HG03460 (cell line): Measurements from ENCODE around the gene SOX8.

Source experiments
- ATAC-seq: cut with Tn5 transposase; IDR thresholded peaks from one replicate; pipeline ENCODE4 v1.9.1; 2021; ENCODE audit not compliant: unreplicated experiment

SOX8 gene

DNA sequence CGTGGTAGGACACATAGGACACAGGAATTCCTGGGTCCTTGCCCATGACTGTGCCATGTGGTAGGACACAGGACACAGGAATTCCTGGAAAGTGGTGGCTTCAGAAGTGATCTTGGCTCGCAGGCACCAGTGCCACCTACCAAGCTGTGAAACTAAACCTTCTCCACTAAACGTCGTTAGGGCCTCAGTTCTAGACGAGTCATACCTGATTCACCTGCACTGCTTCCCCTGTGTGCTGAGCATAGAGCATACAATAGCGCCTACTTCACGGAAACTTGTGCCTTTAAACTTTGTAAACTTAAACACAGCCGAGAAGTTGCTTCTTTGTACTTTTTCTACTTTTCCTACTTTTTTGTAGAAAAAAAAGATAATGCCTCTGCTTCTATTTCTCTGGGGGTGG lies 4.8 kb downstream of the SOX8 start:
- no peak for ATAC-seq

DNA sequence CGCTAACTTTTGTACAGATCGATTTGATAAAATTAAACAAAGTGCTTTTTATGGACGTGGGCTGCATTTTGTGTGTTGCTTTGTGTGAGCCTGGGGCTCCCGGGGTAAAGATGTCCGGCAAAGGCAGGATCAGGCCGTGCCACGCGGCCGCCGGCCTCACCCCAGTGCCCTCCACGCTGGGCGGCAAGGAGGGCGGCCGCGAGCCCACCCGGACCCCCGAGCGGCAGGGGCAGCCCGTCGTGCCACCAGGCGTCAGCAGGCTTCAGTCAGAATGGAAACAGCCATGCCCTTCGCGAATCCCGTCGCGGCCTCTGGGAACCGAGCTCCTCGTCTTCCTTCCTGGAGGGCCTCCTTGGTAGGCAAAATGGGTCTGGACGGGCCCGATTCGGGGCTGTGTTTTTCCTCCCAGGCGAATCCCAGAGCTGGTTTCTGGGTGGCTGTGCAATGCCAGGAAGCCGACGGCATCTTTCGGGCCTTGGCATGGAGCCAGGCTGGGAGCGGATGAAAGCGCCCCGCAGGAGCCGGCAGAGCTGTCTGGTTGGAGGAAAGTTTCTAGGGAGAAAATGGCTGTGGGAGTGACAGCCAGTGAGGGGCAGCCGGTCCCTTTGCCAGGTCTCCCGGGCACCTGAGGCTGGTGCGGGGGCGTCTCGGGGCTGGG lies 5.5 kb downstream of the SOX8 start:
- ATAC-seq: no peak

DNA sequence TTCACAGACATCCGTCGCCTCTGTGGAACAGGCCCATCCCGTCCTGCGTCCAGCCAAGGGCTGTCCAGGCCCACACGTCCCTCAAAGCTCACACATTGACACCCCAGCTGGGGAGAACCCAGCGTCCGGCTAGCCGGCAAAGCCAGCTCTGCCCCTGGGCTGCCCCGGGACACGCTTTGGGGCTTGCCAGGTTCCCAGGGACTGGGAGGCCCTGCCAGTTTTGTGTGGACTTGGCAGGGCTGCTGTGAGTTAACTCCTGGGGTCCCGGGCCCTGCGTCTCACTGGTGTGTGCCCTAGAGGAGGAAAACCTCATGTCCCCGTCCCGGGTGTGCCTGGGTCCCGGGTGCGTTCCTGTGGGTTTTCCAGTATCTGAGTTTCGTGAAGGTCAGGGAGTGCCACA lies 6.3 kb downstream of the SOX8 start:
- no peak for ATAC-seq

DNA sequence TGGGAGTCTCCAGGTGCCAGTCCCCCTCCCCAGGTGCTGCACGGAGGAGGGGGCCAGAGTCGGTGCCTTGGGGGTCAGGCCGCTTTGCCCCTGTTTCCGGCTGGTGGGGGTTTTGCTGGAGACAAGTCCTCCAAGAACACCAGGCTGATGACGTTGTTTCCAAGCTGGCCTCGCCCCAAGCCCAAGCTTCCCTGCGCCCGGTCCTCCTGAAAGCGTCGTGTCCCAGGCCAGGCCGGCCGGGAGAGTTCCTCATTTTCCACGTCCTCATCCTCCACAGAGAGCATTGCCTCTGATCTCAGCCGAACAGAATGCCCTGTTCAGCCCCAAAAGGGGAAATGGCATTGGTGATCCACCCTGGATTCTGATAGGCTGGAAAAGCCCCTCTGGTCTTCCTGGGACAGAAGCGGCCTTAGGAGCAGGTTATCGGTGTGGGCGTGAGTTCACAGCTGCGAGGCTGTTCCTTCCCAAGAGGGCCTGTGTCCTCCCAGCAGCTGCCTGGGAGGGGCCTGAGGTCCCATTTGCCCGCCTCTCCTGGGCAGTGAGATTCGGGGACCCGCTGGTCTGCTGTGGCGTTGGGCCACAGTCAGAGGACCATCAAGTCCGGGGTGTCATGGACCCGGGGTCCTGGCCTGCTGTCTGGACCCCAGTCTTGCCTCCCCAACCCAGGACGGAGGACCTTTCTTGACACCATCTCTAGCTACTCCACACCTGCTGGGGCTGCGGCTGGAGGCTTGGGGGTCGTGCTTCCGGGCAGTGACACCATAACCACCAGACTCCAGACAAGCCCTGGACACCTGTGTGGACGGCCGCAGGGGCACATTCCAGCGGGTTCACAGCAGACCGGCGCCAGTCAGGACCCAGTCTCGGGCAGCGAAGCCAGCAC lies 7.1 kb downstream of the SOX8 start:
- no peak for ATAC-seq

DNA sequence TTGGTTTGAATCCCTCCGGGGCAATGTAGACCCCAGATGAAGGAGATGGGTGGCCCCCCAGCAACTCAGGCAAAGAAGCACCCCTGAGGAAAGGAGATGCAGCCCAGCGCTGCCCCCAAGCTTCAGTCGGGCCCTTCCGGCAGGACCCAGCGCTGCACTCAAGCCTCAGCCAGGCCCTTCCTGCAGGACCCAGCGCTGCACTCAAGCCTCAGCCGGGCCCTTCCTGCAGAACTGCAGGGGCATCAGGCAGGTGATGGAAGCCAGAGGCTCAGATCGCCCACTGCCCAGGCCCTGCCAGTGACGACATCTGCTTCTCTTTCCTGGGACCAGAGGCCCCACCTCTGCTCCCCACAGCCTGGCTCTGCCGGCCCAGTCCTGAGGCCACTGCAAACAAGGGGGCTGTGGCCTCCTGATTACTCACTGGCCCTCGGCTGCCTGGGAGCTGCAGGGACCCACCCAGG lies 7.8 kb downstream of the SOX8 start:
- no peak for ATAC-seq

DNA sequence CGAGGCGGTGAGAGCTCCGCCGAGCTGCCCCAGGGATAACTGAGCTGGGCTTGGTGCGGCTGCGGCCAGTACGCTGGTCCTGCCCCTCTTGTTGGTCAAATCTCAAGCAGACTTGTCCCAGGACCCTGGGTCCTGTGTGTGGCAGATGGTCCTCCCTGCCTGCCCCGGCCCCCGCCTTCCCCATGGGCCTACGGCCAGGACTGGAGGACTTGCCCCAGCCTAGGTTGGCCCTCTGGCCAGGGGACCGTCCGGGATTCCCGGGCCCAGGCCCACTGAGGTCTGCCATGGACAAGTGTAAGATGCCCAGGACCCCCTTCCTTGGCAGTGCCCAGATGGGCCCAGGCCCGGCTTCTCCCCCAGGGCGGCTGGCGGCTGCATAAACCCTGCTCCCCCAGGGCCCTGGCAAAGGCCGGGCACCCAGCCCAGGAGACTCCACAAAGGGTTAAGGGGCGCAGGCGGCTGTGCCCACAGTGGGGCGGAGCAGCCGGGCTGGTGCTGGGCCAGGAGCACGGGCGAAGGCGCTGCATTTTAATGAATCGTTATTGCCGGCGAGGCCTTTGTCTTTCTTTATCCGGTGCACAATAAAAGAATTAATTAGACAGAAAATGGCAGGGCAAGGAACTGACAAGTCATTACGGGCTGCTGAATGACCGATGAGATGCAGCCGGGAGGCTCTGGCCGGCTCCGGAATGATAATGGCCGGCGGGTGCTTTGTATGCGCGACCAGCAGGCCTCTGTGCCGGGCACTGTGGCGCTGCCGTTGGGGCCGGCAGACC lies 9.1 kb downstream of the SOX8 start:
- ATAC-seq: no peak

DNA sequence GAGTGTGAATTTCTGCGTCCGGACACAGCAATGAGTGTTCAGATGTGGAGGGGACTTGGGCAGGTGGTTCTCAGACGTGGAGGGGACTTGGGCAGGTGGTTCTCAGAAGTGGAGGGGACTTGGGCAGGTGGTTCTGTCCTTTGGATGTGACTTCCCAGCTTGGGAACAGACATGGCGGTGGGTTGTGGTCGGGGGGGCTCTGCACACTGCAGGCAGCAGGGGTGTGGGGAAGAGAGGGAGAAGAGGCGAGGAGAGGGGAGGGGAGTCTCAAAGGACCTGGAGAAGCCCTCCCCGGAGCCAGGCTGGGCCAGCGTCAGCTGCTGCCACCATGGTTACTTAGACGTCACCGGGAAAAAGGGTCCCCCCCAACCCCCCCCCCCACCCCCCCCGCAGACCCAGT lies 9.8 kb downstream of the SOX8 start:
- ATAC-seq: no peak

DNA sequence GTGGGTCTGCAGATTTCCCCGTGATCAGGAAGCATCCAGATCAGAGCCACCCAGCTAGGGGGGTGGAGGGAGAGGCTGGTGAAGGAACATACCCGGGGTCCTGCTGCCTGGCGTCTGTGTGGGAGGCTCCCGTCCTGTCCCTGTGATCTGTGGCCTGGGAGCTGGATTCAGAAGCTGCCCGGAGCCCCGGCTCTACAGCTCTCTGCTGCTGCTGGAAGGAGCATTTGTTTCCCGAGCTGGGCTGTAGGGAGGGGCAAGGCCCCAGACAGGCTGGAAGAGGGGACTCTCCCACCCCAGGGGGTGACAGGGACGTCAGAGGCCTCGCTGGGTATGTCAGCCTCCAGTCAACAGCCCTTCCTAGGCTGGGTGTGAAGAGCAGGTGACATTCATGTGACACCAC lies 10.2 kb downstream of the SOX8 start:
- no peak for ATAC-seq

DNA sequence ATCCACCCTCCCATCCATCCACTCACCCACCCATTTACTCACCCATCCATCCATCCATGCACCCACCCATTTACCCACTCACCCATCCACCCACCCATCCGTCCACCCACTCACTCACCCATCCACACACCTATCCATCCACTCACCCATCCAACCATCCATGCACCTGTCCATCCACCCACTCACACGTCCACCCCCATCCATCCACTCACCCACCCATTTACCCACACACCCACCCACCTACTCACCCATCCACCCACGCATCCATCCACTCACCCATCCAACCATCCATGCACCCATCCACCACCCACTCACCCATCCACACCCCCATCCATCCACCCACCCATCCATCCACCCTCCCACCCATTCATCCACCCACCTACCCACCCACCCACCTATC lies 12.2 kb downstream of the SOX8 start:
- no peak for ATAC-seq

DNA sequence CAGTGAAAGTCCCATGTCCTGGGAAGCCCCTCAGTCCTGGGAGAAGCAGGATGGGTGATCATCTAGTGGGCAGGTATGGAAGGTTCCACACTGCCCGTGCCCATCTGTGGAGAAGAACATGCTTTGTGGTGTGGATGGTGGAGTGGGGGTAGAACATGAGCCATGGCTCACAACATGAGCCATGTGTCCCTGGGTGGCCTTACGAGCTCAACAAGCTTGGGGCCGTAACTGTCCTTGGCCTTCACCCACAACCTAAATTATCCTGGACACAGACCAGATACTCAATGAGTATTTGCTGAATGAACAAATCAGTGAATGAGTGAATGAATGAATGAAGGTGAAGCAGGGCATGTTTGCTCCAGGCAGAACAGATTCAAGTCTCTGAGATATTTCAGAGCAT lies 13.5 kb downstream of the SOX8 start:
- ATAC-seq: no peak

DNA sequence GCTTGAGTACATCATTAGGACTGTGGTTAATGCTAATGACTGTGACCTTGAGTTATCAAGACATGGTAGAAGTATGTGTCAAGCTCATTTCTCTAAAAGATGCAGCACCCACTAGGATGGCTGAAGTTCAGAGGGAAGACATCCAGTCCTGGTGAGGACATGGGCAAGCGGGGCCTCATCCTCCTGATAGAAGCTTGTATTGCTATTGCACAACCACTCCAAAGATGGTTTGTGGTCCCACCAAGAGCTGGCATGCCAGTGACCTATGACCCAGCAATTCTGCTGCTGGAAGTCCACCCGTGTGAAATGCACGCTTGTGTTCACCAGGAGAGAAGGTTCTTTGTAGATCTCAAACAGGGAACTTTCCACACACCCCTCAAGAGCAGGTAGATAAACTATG lies 14.2 kb downstream of the SOX8 start:
- ATAC-seq: no peak

DNA sequence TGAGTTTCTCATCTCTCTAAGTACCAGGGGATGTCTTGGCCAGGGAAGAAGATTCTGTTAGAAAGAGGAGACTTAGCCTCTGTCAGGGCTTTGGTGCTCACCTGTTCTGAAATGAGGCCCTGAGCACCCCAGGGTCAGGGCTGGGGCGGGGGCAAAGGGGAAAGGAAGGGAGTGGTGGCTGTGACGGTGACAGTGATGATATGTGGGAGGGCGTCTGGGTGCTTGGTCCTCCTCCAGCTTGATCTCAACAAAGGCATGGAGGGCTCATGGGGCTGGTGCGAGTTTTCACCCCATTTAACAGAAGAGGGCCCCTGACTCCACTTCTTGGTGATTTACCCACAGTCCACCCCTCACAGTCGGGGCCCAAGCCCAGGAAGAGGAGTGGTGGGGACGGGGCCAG lies 15.1 kb downstream of the SOX8 start:
- no peak for ATAC-seq

DNA sequence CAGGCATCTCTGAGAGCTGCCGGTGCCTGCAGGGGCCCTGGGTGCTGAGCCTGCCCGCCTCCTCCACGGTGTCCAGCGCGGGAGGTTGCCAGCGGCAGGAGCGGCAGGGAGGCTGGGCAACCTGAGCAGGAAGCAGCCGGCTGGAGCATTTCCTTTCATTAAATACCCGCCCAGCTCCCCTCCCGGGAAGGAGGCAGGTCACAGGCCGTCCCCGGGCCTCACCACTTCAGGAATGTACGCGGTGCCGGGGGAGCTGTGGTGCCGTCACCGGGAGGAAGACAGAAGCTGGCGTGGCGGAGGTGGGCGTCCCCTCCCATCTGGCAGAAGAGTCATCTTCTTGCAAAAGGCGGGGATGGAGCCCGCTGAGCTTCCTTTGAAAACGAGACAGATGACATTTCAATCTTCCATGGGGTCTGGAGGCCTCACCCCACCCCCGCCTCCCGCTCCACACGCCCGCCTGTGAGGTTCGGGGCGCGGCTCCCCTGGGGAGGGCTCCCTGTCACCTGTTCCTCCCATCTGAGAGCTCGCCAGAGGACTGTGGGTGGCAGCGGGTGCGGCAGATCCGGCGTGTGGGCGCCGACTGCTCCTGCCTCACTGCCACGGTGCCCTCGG lies 16.0 kb downstream of the SOX8 start:
- no peak for ATAC-seq

DNA sequence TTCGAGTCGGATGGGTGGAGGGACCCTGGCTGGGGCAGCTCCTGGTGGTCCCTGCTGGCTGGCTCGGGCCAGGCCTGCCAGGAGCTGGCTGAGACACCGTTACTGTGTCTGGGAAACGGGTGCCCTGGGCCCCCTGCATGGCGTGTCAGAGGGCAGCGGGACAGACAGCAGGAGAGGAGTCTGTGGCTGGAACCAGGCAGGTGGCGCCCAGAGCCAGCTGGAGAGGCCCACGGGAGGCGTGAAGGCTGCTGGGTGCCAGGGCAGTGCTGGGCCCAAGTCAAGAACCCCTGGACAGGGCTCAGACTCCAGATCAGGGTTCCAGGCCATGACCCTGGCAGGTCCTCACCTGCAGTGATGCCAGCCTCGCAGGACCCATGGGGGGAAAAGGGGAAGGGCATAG lies 16.6 kb downstream of the SOX8 start:
- no peak for ATAC-seq

DNA sequence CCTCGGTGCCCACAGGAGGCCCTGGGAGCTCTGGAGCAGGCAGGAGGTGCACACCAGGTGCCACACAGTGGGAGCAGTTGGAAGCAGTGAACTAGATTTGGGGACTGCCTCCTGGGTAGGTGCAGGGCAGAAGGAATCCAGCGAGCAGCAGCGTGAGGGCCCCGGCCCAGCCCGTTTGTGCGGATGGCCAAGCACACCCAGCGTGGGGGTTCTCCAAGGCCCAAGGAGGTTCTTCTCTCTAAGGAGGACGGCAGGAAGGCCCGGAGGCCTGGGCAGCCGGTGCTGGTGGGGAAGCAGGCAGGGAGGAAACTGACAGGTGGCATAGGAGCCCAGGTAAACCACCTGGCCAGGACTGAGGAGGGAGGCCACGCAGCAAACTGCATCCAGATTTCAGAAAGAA lies 17.0 kb downstream of the SOX8 start:
- no peak for ATAC-seq

DNA sequence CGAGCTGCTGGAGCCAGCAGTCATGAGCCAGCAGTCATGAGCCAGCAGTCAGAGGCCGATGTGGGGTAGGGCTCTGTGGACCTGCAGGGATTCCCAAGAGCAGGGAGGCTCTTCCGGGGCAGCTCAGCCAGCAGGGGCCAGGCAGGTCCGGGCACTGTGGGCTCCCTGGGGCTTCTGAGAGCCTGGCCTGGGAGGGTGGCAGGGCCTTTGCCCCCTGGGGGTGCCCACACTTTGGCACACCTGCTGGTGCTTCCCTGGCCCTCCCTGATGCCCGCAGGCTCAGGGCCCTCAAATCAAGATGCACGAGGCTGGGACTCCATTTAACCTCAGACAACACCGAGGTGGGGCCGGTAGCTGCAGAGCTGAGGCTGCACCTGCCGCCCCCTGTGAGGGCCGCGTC lies 18.1 kb downstream of the SOX8 start:
- ATAC-seq: no peak

DNA sequence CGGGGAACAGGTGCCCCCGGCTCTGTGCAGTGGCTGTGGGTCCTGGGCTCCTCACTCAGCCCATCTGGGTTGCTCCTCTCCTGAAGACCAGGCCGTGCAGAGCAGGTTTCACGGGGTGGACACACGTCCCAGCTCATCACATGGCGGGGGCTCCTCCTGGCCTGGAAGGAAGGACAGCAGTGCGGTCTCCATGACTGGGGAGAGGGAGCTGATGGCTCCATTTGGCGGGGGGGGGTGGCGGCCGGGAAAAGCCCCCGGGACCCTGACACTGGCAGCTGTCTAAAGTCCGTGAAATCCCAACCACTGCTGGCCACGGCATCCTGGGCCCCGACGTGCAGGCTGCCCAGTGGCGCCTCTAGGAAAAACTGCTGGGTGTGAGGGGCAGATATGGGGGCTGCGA lies 19.0 kb downstream of the SOX8 start:
- ATAC-seq: no peak

DNA sequence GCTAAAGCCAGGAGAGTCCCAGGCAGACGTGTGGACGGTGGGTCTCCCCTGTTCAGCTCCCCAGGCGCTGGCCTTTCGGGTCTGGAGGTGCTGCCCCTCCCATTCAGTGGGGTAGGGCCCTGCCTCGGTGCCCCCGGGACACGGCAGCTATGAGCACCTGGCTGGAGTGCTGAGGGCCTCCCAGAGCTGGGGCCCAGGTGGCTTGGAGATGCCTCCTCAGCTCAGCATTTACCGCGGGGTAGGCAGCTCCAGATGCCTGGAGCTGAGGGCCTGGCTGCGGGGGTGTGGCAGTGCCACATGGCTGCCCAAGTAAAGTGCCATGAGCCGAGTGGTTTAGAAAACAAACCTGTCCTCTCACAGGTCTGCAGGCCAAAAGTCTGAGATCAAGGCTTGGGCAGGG lies 19.5 kb downstream of the SOX8 start:
- no peak for ATAC-seq

DNA sequence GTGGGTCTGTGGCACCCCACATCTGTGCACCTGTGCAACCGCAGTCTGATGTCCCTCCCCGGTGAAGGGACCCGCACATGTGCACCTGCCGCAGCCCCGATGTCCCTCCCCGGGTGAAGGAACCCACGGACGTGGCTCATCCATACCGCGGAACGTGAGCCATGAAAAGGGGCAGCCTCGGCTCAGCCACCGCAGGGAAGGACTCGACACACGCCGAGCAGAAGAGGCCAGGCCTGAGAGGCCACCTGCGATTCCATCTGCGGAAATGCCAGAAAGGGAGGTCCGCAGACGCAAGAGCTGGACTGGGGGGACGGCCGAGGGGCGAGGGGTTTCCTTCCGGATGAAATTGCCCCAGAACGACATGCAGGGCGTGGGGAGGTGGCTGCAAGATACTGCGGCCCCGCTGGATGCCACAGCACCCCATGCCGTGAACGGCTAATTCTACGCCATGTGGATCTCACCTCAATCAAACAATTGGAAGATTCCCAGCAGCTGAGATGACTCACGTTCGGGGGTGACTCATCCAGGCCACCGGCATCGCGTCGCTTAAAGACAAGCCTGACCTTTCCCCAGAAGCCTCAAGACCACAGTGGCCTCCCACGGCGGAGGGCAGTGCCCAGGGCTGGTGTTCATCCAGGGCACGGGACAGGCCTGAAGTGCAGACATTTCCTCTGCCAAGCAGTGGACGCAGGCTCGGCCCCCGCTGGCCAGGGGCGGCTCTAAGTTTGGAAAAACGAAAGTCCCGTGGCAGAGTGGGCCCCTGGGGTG lies 21.0 kb downstream of the SOX8 start:
- ATAC-seq: no peak
